SK-MEL-5 (cell line): ENCODE results near the gene ARID1A. TPM values are rescaled to one million over a fixed set of nuclear protein-coding genes. Genes with fewer than 3 reads are reported as not detected.
"Not testable (repeated sequence)": the region's sequence is repeated elsewhere in the genome, so short reads cannot be mapped to it uniquely, and the experiment has no call there.

Source experiments
- DNase-seq: peaks from one replicate; pipeline ENCODE4 v3.0.0-alpha.2; 2016; ENCODE audit warnings: low read depth, low spot score
- in situ Hi-C: cut with HindIII; loops from 2 replicates; pipeline ENCODE4 v1.10.0; 2016; ENCODE audit warnings: low sequenced_read_pairs, high pct_unique_total_duplicates, low pct_unique_long_range_greater_than_20kb
- total RNA-seq: library from RNA; depleted of rRNA; stranded (reverse); fragments of >200 nt; shearing (Covaris generic); gene quantifications from 2 replicates; pipeline ENCODE4 v1.2.3, GENCODE V29; 2014

Gene ARID1A
- total RNA-seq, 1 experiment from 2014 or later: 11.1 TPM

GRCh38 chr1:26790551-26790953 is 94.7 kb downstream of the ARID1A start:
- no peak for DNase-seq
- in situ Hi-C loops: no loop called here

- in situ Hi-C loops: no loop called here
- no peak for DNase-seq
Observed at GRCh38 chr1:26791148-26791547, 95.3 kb downstream of the ARID1A start.

- no peak for DNase-seq
- in situ Hi-C loops: no loop called here
Observed at GRCh38 chr1:26791626-26792025, 95.8 kb downstream of the ARID1A start.

GRCh38 chr1:26792924-26793323 is 97.1 kb downstream of the ARID1A start:
- in situ Hi-C loops: no loop called here
- DNase-seq: no peak

GRCh38 chr1:26794391-26794790 is 98.6 kb downstream of the ARID1A start:
- in situ Hi-C loops: no loop called here
- no peak for DNase-seq

GRCh38 chr1:26797627-26798026 is 101.8 kb downstream of the ARID1A start:
- DNase-seq: no peak
- in situ Hi-C loops: no loop called here

GRCh38 chr1:26799479-26800142 is 103.8 kb downstream of the ARID1A start:
- DNase-seq: no peak
- in situ Hi-C loops: no loop called here

GRCh38 chr1:26803932-26804331 is 108.1 kb downstream of the ARID1A start:
- in situ Hi-C loops, DNase-seq: not testable (repeated sequence)

GRCh38 chr1:26810105-26810504 is 114.3 kb downstream of the ARID1A start:
- in situ Hi-C loops: not testable (repeated sequence)
- peak; percentile 83 for DNase-seq

- no peak for DNase-seq
- in situ Hi-C loops: no loop called here
Observed at GRCh38 chr1:26811057-26811456, 115.2 kb downstream of the ARID1A start.

GRCh38 chr1:26811708-26812107 is 115.9 kb downstream of the ARID1A start:
- in situ Hi-C loops: no loop called here
- DNase-seq: no peak

- no peak for DNase-seq
- in situ Hi-C loops: no loop called here
Observed at GRCh38 chr1:26814377-26814776, 118.6 kb downstream of the ARID1A start.

- no peak for DNase-seq
- in situ Hi-C loops: no loop called here
Observed at GRCh38 chr1:26814893-26815292, 119.1 kb downstream of the ARID1A start.

- peak; percentile 14 for DNase-seq
- in situ Hi-C loops: no loop called here
Observed at GRCh38 chr1:26820784-26821269, 125.0 kb downstream of the ARID1A start.

GRCh38 chr1:26822737-26823395 is 127.1 kb downstream of the ARID1A start:
- DNase-seq: no peak
- in situ Hi-C loops: no loop called here

- in situ Hi-C loops: no loop called here
- no peak for DNase-seq
Observed at GRCh38 chr1:26824731-26825130, 128.9 kb downstream of the ARID1A start.

- peak; percentile 49 for DNase-seq
- in situ Hi-C loops: no loop called here
Observed at GRCh38 chr1:26826261-26827105, 130.7 kb downstream of the ARID1A start, which contains the start of gene ZDHHC18. ZDHHC18 (plus strand) TSS chr1:26826688; CDS start chr1:26826805, 117 bp downstream.

- no peak for DNase-seq
- in situ Hi-C loops: no loop called here
Observed at GRCh38 chr1:26827106-26827604, 131.3 kb downstream of the ARID1A start.
